GM12878 (cell line): ENCODE measurements around the gene NOL3. TPM values are rescaled to one million over a fixed set of nuclear protein-coding genes. Genes with fewer than 3 reads are reported as not detected.

Source experiments
- ATAC-seq: fragments of 200-7000 bp; cut with Tn5 transposase; 3 replicates; pipeline ENCODE4 v1.9.1; 2020; ENCODE audit warnings: mild to moderate bottlenecking, moderate library complexity
- BruUV-seq: library from RNA; stranded (reverse); fragments of 400-500 nt; replicated peaks from 2 replicates; lab custom pipeline; 2021; lab: Mats Ljungman, UMichigan
- CTCF ChIA-PET: fragments of 300-600 bp; sonication (Branson Sonifier 250); formaldehyde crosslinking; extraction: SDS; loops from one replicate; lab custom pipeline; 2021; ENCODE audit warnings: inconsistent platforms; lab: Yijun Ruan, JAX
- POLR2A ChIA-PET: fragments of 350-600 bp; formaldehyde crosslinking; extraction: SDS; loops from one replicate; lab custom pipeline; 2021; ENCODE audit warnings: inconsistent platforms; lab: Charles Lee
- RAD21 ChIA-PET: fragments of 300-600 bp; sonication (Branson Sonifier 250); formaldehyde crosslinking; loops from one replicate; lab custom pipeline; 2023; ENCODE audit warnings: antibody characterized with exemption; ENCODE audit not compliant: unreplicated experiment; lab: Charles Lee
- SMC1A ChIA-PET: fragments of 300-600 bp; sonication (Branson Sonifier 250); formaldehyde crosslinking; loops from one replicate; lab custom pipeline; 2023; ENCODE audit not compliant: unreplicated experiment, uncharacterized antibody; lab: Charles Lee
- DNase-seq: peaks from one replicate; pipeline ENCODE4 v3.0.0-alpha.2; 2011; ENCODE audit warnings: low read depth, low spot score
- FAIRE-seq: peaks from 3 replicates; lab custom pipeline; 2011; peaks lifted over from hg19 to GRCh38; lab: Jason Lieb, UNC
- H2AFZ ChIP-seq: 2 replicates; pipeline ENCODE4 v1.6.0; 2011; ENCODE audit warnings: low read depth, low read length, control low read depth; ENCODE audit not compliant: control insufficient read depth
- H3K27ac ChIP-seq: 2 replicates; pipeline ENCODE4 v1.5.1; 2011; ENCODE audit warnings: control low read depth; ENCODE audit not compliant: control insufficient read depth, insufficient read depth
- H3K27me3 ChIP-seq, 2 experiments: replicated peaks in 1 of 2; 2 replicates each; pipeline versions ENCODE4 v1.6.0 to v1.6.1; 2011; ENCODE audit warnings: low read length in 1 of 2; ENCODE audit not compliant: control insufficient read depth in 2 of 2, insufficient read depth in 2 of 2
- H3K36me3 ChIP-seq, 2 experiments: 2 replicates each; pipeline ENCODE4 v1.5.1; 2011; ENCODE audit warnings: low read length in 1 of 2; ENCODE audit not compliant: control insufficient read depth in 2 of 2, insufficient read depth in 2 of 2
- H3K4me1 ChIP-seq: 2 replicates; pipeline ENCODE4 v1.6.1; 2011; ENCODE audit warnings: mild to moderate bottlenecking, low read length, moderate library complexity, mixed read lengths; ENCODE audit not compliant: control insufficient read depth, insufficient read depth
- H3K4me2 ChIP-seq: 2 replicates; pipeline ENCODE4 v1.6.0; 2011; ENCODE audit warnings: control low read depth; ENCODE audit not compliant: control insufficient read depth, insufficient read depth
- H3K4me3 ChIP-seq: fragments of 200-600 bp; sonication (generic); 2 replicates; pipeline ENCODE4 v1.5.1; 2016
- H3K79me2 ChIP-seq: 2 replicates; pipeline ENCODE4 v1.6.0; 2011; ENCODE audit warnings: low read length; ENCODE audit not compliant: control insufficient read depth, insufficient read depth
- H3K9ac ChIP-seq: 2 replicates; pipeline ENCODE4 v1.8.0; 2011; ENCODE audit warnings: low read length, control low read depth, mixed read lengths; ENCODE audit not compliant: control insufficient read depth, insufficient read depth
- H3K9me3 ChIP-seq: replicated peaks from 3 replicates; pipeline ENCODE4 v1.5.1; 2011; ENCODE audit warnings: mild to moderate bottlenecking, low read length; ENCODE audit not compliant: control insufficient read depth, insufficient read depth
- H4K20me1 ChIP-seq: 2 replicates; pipeline ENCODE4 v1.6.0; 2011; ENCODE audit not compliant: control insufficient read depth, insufficient read depth
- ELK1 ChIP-seq: IDR thresholded peaks from 2 replicates; pipeline ENCODE4 v1.6.1; 2012; ENCODE audit warnings: low read depth, low read length, improper control_type of control experiment
- HCFC1 ChIP-seq: fragments of 150-350 bp; IDR thresholded peaks from 2 replicates; pipeline ENCODE4 v1.6.1; 2014; ENCODE audit warnings: low read length
- HDAC6 ChIP-seq: fragments of 200-600 bp; sonication (generic); IDR thresholded peaks from one replicate; pipeline ENCODE4 v1.8.0; 2017; ENCODE audit warnings: antibody characterized with exemption; ENCODE audit not compliant: unreplicated experiment
- ZNF24 ChIP-seq: fragments of 450-650 bp; IDR thresholded peaks from 2 replicates; pipeline ENCODE4 v1.6.1; 2017; ENCODE audit warnings: antibody characterized with exemption, mild to moderate bottlenecking
- WGBS: methylation state at CpG from one replicate; pipeline ENCODE4 v1.1.6; 2016; ENCODE audit warnings: low lambda C conversion rate; ENCODE audit not compliant: insufficient replicate concordance, insufficient coverage; ENCODE audit errors: missing lambda C conversion rate; 5-methylcytosine and 5-hydroxymethylcytosine counted together
- in situ Hi-C: fragments of 300-500 bp; cut with MboI; formaldehyde crosslinking; loops from 9 replicates; pipeline ENCODE4 v1.14.3; 2018; ENCODE audit warnings: mixed read lengths
- intact Hi-C: fragments of 100-400 bp; cut with micrococcal nuclease; formaldehyde crosslinking; loops from one replicate; pipeline ENCODE4 v1.14.2; 2022; ENCODE audit not compliant: unreplicated experiment
- polyA plus RNA-seq, 11 experiments: library from polyadenylated mRNA; depleted of rRNA in 4 of 11; unstranded in 6 of 11; stranded (reverse) in 5 of 11; fragments of >200 nt; fragmentation: Nextera tagmentation in 4 of 11; fragmentation: Illumina TruSeq in 1 of 11; extraction: Ambion mirVana in 4 of 11; extraction: Trizol in 1 of 11; gene quantifications; 1 replicate in 1 of 11; 2 replicates in 10 of 11; pipeline versions ENCODE4 v1.2.1 to v1.2.3, GENCODE V29; 2011 to 2016; ENCODE audit warnings: inconsistent platforms in 2 of 11, missing spikeins in 2 of 11, low read depth in 1 of 11
- total RNA-seq, 4 experiments: library from RNA; depleted of rRNA in 3 of 4; stranded (reverse); fragments of >200 nt in 3 of 4; fragmentation: Illumina TruSeq in 1 of 4; extraction: Trizol in 1 of 4; gene quantifications; 2 replicates each; pipeline versions ENCODE4 v1.2.1 to v1.2.3, GENCODE V29; 2013 to 2021
- TF ChIP-seq, protein P1 (sequence below): fragments of 450-650 bp; IDR thresholded peaks from 2 replicates; pipeline ENCODE4 v1.6.1; 2016; ENCODE audit warnings: mild to moderate bottlenecking

NOL3 gene
- total and polyA plus RNA-seq, 10 of the 15 experiments (the other 5 are each of a cell fraction or from before 2014, with no cell fraction given): 0.31 to 18.4 (median 2.7) TPM

GRCh38 chr16:67128417-67128816, 41.9 kb upstream of the NOL3 start:
- no TSS peak for BruUV-seq
- no peaks in the 10 kb centered on the region for H3K27me3 ChIP-seq
- H3K36me3 ChIP-seq: peaks cover 6 to 10% of the 10 kb centered on the region in 2 experiments
- H3K4me3 ChIP-seq: no peak overlapping the region
- no peak overlapping the region for H3K27ac ChIP-seq
- CTCF ChIA-PET: interaction anchor here (0.6 to 1.9 kb wide), 5 partner anchors 13 to 110 kb away, joined by 3 to 5 read pairs (median 3); no protein-coding TSS in a partner anchor
- no peaks in the 10 kb centered on the region for H3K4me1 ChIP-seq
- FAIRE-seq: no peak
- in situ Hi-C loops: no loop called here
- H4K20me1 ChIP-seq: no peaks in the 10 kb centered on the region
- TF ChIP-seq HCFC1: no peak
- TF ChIP-seq, all 136 proteins: peak for 0
- ChIA-PET SMC1A (interaction anchor here (1.6 kb wide), 1 partner anchor 10 kb away, joined by 5 read pairs; no protein-coding TSS in a partner anchor), RAD21 (interaction anchor here (1.1 kb wide), 1 partner anchor 109 kb away, joined by 3 read pairs; no protein-coding TSS in a partner anchor), POLR2A (interaction anchor here (0.5 kb wide), 1 partner anchor 100 kb away, joined by 4 read pairs; no protein-coding TSS in a partner anchor)
- DNase-seq (no peak), ATAC-seq (no peak)
- H3K9me3 ChIP-seq: no peaks in the 10 kb centered on the region
- H3K9ac ChIP-seq: no peak overlapping the region
- no peaks in the 10 kb centered on the region for H3K79me2 ChIP-seq
- intact Hi-C loops: no loop called here
- H2AFZ ChIP-seq: no peak overlapping the region
- no peak overlapping the region for H3K4me2 ChIP-seq

GRCh38 chr16:67128887-67129286, 41.5 kb upstream of the NOL3 start:
- Histone ChIP-seq H3K27me3 (no peaks in the 10 kb centered on the region), H3K4me2 (no peak overlapping the region), H4K20me1 (no peaks in the 10 kb centered on the region), H3K9ac (no peak overlapping the region), H3K36me3 (peaks cover 5 to 10% of the 10 kb centered on the region in 2 experiments), H3K4me1 (no peaks in the 10 kb centered on the region), H3K27ac (no peak overlapping the region), H2AFZ (no peak overlapping the region), H3K9me3 (no peaks in the 10 kb centered on the region), H3K79me2 (no peaks in the 10 kb centered on the region), H3K4me3 (no peak overlapping the region)
- ChIA-PET POLR2A (no interaction called here), SMC1A (interaction anchor here (0.9 to 1.6 kb wide), 3 partner anchors 10 to 47 kb away, joined by 3 to 5 read pairs (median 3); no protein-coding TSS in a partner anchor), RAD21 (interaction anchor here (1.1 kb wide), 1 partner anchor 110 kb away, joined by 3 read pairs; no protein-coding TSS in a partner anchor), CTCF (interaction anchor here (0.6 to 2.2 kb wide), 4 partner anchors 13 to 111 kb away, joined by 3 to 8 read pairs (median 4); no protein-coding TSS in a partner anchor)
- 81% methylated on average over 3 of the region's 3 CpGs for WGBS
- TF ChIP-seq HDAC6: no peak
- TF ChIP-seq, protein P1, sequence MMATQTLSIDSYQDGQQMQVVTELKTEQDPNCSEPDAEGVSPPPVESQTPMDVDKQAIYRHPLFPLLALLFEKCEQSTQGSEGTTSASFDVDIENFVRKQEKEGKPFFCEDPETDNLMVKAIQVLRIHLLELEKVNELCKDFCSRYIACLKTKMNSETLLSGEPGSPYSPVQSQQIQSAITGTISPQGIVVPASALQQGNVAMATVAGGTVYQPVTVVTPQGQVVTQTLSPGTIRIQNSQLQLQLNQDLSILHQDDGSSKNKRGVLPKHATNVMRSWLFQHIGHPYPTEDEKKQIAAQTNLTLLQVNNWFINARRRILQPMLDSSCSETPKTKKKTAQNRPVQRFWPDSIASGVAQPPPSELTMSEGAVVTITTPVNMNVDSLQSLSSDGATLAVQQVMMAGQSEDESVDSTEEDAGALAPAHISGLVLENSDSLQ: no peak
- TF ChIP-seq ZNF24: no peak
- TF ChIP-seq ELK1: no peak
- intact Hi-C loops: no loop called here
- in situ Hi-C loops: no loop called here
- FAIRE-seq (no peak), ATAC-seq (no peak), DNase-seq (no peak)
- no TSS peak for BruUV-seq
